ENCODE results near the gene SLC26A3. TPM values are rescaled to one million over a fixed set of nuclear protein-coding genes. Genes with fewer than 3 reads are reported as not detected.

The SLC26A3 gene
- total RNA-seq, 1 donor: not detected

DNA sequence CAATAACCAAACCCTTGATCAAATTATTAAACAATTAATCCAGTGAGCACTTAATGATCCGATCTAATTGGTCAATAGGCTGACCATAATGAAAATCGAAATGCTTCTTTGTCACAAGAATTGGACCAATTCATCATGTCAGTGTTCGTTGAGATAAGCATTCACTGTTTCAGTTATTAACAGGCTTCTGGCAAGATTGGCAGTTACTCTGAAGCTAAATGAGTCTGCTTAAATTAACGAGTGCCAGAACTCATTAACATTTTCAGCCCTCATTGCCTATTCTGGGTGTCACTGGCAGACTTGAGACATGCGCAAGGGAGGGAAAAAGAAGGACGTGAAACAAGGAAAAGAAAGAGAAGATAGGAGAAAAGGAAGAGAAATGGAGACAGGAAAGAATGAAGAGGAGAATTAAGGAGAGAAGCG, 30.7 kb upstream of the SLC26A3 start:
- Histone ChIP-seq H3K4me3 (ENCODE audit: low read length) (no peak overlapping the region), H3K27me3 (ENCODE audit: insufficient read depth, low read length) (no peaks in the 10 kb centered on the region), H3K9me3 (ENCODE audit: low read depth, low read length) (no peaks in the 10 kb centered on the region), H3K4me1 (ENCODE audit: insufficient read depth, low read length) (no peaks in the 10 kb centered on the region)

DNA sequence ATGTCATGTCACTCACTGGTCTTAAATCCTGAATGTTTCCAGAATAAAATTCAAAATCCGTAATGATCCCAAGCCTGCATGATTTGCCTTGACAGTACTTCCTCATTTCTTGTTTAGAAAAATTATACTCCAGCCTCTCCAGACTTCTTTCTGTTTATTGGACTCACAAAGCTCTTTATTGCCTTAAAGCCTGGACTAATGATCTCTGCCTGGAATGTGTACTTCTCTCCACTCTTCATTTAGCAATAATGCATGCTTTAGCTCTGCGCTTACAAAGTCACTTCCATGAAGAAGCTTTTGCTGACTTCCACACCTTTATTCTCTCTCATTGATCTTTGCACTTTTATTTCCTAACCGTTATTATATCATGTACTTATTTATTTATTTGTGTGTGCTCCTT, 27.4 kb upstream of the SLC26A3 start:
- H3K4me3 ChIP-seq (ENCODE audit: low read length): no peak overlapping the region
- no peaks in the 10 kb centered on the region for H3K4me1 ChIP-seq (ENCODE audit: insufficient read depth, low read length)
- H3K27me3 ChIP-seq (ENCODE audit: insufficient read depth, low read length): no peaks in the 10 kb centered on the region
- H3K9me3 ChIP-seq (ENCODE audit: low read depth, low read length): no peaks in the 10 kb centered on the region

DNA sequence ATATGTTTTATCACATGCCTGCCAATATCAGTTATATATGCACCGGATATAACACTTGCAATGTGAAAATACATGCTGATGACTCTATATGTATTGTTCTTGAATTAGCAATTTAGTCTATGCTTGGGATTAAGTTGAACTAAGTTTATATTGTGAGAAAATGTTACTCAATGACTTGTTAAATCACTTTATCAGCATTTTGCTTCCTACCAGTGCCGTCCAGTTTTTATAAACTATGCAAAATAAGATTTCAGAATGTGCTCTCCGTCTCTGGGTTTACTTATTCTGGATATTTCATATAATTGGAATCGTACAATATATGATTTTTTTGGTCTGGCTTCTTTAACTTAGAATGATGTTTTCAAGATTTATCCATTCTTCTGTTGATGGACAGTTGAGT, 25.5 kb upstream of the SLC26A3 start:
- Histone ChIP-seq H3K4me3 (ENCODE audit: low read length) (no peak overlapping the region), H3K4me1 (ENCODE audit: insufficient read depth, low read length) (no peaks in the 10 kb centered on the region), H3K27me3 (ENCODE audit: insufficient read depth, low read length) (no peaks in the 10 kb centered on the region), H3K9me3 (ENCODE audit: low read depth, low read length) (no peaks in the 10 kb centered on the region)

DNA sequence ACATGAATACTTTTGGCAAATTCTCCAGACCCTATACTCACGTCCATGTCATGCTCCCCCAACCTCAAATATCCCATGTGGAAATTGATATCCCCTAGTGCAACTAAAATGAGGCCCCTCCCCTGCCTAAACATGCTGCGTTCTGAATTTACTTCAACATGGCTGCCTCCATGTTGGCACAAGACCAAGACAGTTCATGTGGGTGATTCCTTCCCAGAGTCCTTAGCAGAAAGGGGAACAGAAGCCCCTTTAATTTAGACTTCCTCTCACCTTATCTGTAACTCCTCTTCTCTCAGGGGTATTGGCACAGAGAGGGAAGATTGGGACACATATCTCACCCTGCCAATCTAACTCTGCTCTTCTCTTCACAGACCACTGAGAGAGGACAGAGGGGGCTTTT, 24.5 kb upstream of the SLC26A3 start:
- Histone ChIP-seq H3K27me3 (ENCODE audit: insufficient read depth, low read length) (no peaks in the 10 kb centered on the region), H3K4me1 (ENCODE audit: insufficient read depth, low read length) (no peaks in the 10 kb centered on the region), H3K9me3 (ENCODE audit: low read depth, low read length) (no peaks in the 10 kb centered on the region), H3K4me3 (ENCODE audit: low read length) (no peak overlapping the region)

DNA sequence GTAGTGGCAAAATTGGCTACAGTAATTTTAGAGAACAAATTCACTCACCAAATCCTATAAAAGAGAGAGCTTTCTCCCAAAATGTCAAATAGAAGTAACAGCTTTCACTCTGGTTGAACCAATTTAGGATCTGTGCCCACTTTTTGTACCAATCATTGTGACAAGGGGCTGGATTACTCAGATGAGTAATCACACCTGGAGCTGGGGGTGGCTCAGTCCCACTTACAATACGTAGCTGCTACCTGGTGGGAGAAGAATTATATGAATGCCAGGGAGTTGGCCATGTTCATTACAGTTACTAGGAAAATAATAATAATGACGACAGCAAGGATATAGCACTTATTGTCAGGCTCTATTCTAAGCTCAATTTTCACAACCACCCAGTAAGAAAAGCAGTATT, 23.4 kb upstream of the SLC26A3 start:
- no peaks in the 10 kb centered on the region for H3K27me3 ChIP-seq (ENCODE audit: insufficient read depth, low read length)
- no peak overlapping the region for H3K4me3 ChIP-seq (ENCODE audit: low read length)
- no peaks in the 10 kb centered on the region for H3K4me1 ChIP-seq (ENCODE audit: insufficient read depth, low read length)
- no peaks in the 10 kb centered on the region for H3K9me3 ChIP-seq (ENCODE audit: low read depth, low read length)

DNA sequence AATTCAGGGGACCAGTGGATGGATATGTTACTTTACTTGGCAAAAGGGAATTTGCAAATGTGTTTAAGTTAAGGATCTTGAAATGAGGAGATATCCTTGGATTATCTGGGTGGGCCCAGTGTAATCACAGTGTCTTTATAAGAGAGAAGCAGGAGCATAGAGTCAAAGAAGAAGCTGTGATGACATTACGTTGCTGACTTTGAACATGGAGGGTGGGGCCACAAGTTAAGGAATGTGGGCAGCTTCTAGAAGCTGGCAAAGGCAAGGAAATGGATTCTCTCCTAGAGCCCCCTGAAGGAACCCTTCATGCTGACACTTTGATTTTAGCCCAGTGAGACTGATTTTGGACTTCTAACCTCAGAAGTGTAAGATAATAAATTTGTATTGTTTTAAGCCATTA, 21.8 kb upstream of the SLC26A3 start:
- no peaks in the 10 kb centered on the region for H3K9me3 ChIP-seq (ENCODE audit: low read depth, low read length)
- H3K27me3 ChIP-seq (ENCODE audit: insufficient read depth, low read length): no peaks in the 10 kb centered on the region
- H3K4me3 ChIP-seq (ENCODE audit: low read length): no peak overlapping the region
- no peaks in the 10 kb centered on the region for H3K4me1 ChIP-seq (ENCODE audit: insufficient read depth, low read length)

DNA sequence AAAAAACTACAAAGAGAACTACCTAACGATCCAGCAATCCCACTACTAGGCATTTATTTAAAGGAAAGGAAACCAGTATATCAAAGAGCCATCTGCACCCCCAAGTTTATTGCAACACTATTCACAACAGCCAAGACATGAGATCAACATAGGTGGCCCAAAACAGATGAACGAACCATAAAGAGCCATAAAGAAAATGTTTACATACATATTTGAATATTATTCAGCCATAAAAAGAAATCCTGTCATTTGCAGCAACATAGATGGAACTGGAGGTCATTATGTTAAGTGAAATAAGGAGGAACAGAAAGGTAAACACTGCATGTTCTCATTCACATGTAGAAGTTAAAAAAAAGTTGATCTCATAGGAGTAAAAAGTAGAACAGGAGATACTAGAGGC, 15.6 kb upstream of the SLC26A3 start:
- Histone ChIP-seq H3K9me3 (ENCODE audit: low read depth, low read length) (no peaks in the 10 kb centered on the region), H3K4me3 (ENCODE audit: low read length) (no peak overlapping the region), H3K27me3 (ENCODE audit: insufficient read depth, low read length) (no peaks in the 10 kb centered on the region), H3K4me1 (ENCODE audit: insufficient read depth, low read length) (no peaks in the 10 kb centered on the region)

DNA sequence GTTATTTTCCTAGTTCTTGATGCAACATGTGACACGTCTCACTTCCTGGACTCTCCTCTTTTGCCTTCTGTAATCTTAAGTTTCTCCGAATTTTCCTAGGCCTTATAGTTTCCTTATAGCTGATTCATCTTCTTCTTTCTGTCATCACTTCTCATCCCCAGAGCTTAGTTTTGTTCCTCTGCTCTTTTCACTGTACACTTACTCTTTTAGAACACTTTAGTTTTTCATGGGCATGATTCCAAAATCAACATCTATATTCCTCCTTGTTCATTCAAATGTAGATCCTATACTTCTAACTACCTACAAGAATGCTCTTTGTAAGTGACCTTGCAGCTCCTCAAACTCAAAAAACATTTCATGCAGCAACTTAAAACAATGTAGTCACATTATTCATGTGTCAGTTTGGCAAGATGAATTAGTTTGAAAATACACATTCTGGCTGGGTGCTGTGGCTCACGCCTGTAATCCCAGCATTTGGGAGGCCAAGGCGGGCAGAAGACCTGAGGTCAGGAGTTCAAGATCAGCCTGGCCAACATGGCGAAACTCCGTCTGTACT, 13.1 kb upstream of the SLC26A3 start:
- H3K4me1 ChIP-seq (ENCODE audit: insufficient read depth, low read length): no peaks in the 10 kb centered on the region
- no peak overlapping the region for H3K4me3 ChIP-seq (ENCODE audit: low read length)
- H3K27me3 ChIP-seq (ENCODE audit: insufficient read depth, low read length): no peaks in the 10 kb centered on the region
- H3K9me3 ChIP-seq (ENCODE audit: low read depth, low read length): no peaks in the 10 kb centered on the region

DNA sequence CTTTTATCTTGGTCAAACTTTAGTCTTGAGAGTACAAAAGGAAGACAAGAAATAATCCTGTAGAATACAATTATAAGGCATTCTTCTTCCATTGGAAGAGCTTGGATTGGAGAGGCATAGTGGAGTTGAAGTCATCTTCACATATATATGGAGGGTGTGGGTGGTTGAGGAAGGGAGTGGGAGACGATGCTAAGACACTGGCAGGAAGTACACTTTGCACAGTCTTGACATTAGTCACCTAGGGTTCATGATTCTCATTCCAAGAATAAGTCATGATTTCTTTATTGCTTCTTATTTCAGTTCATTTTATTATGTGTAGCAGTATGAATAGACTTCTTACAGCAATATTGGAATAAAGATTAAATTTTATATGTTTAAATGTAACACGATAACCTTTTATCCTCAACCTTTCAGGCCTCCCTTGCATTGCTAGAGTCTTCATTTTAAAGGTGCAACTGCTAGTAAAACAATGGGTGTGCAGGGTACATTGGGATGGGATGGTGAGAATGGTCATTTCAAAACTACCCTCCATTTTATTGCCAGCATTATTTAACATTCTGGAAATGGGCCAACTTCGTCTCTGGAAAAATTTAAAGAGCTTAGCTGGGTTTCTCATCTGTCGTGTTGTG, 12.3 kb upstream of the SLC26A3 start:
- Histone ChIP-seq H3K4me3 (ENCODE audit: low read length) (no peak overlapping the region), H3K27me3 (ENCODE audit: insufficient read depth, low read length) (no peaks in the 10 kb centered on the region), H3K4me1 (ENCODE audit: insufficient read depth, low read length) (no peaks in the 10 kb centered on the region), H3K9me3 (ENCODE audit: low read depth, low read length) (no peaks in the 10 kb centered on the region)

DNA sequence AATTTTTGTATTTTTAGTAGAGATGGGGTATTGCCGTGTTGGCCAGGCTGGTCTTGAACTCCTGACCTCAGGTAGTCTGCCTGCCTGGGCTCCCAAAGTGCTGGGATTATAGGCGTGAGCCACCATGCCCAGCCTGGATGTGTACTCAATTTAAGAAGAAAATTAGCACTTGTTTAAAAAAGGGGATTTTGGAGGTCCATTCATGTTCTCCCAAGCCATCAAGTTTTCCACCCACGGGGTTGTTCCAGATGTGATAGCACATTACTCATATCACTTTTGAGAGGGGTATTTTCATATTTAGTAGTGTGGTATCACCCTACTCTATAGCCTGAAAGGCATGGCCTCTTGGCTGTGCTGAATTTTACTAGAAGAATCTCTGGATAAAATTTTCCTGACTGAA, 10.5 kb upstream of the SLC26A3 start:
- no peaks in the 10 kb centered on the region for H3K4me1 ChIP-seq (ENCODE audit: insufficient read depth, low read length)
- H3K9me3 ChIP-seq (ENCODE audit: low read depth, low read length): no peaks in the 10 kb centered on the region
- H3K4me3 ChIP-seq (ENCODE audit: low read length): no peak overlapping the region
- H3K27me3 ChIP-seq (ENCODE audit: insufficient read depth, low read length): no peaks in the 10 kb centered on the region

DNA sequence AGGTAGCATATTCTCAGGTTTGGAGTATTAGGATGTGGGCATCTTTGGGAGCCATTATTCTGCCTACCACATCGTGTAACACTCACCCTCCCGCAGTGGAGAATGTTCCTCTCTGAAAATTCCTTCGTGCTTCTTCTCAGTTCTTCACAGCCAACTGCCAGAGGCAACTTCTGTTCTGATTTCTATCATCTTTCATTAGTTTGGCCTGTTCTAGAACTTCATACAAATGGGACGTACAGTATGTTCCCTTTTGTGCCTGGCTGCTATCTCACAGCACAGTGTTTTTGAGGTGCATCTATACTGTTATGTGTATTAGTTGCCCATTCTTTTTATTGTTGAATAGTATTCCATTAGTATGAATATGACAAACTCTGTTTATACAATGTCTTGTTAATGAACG, 8.9 kb upstream of the SLC26A3 start:
- no peaks in the 10 kb centered on the region for H3K4me1 ChIP-seq (ENCODE audit: insufficient read depth, low read length)
- no peaks in the 10 kb centered on the region for H3K27me3 ChIP-seq (ENCODE audit: insufficient read depth, low read length)
- no peak overlapping the region for H3K4me3 ChIP-seq (ENCODE audit: low read length)
- H3K9me3 ChIP-seq (ENCODE audit: low read depth, low read length): no peaks in the 10 kb centered on the region

DNA sequence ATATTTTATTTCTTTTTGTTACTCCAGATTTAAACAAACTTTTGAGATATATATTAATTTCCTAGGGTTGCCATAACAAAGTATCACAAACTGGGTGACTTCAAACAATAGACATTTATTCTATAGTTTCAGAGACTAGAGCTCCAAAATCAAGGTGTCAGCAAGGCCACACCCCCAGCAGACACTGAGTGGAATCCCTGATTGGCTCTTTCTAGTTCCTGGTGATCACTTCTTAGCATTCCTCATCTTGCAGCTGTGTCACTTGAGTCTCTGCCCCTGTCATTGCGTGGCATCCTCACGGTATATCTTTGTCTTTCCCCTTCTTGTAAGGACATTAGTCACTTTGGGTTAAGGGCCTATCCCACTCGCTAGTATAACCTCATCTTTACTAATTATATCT, 7.6 kb upstream of the SLC26A3 start:
- H3K4me3 ChIP-seq (ENCODE audit: low read length): no peak overlapping the region
- H3K9me3 ChIP-seq (ENCODE audit: low read depth, low read length): no peaks in the 10 kb centered on the region
- H3K27me3 ChIP-seq (ENCODE audit: insufficient read depth, low read length): no peaks in the 10 kb centered on the region
- H3K4me1 ChIP-seq (ENCODE audit: insufficient read depth, low read length): no peaks in the 10 kb centered on the region

DNA sequence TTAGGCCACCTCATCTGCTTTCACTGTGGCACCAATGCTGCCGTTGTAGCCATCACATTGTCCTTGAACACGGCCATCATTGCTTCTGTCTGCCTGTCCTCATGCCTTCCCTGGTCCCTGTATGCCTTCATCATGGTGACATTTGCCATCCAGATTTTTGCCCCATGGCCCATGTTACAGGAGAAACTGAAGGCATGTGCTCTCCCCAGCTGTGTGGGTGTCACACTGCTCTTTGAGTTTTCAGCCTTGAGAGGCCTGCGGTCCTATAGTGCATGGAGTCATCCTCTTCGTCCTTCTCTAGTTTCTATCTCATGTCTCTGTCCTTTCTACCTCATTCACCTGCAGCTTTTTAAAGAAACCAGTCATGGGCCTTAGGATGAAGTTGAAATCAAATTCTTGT, 6.2 kb upstream of the SLC26A3 start:
- H3K4me3 ChIP-seq (ENCODE audit: low read length): no peak overlapping the region
- no peaks in the 10 kb centered on the region for H3K4me1 ChIP-seq (ENCODE audit: insufficient read depth, low read length)
- H3K27me3 ChIP-seq (ENCODE audit: insufficient read depth, low read length): no peaks in the 10 kb centered on the region
- no peaks in the 10 kb centered on the region for H3K9me3 ChIP-seq (ENCODE audit: low read depth, low read length)

DNA sequence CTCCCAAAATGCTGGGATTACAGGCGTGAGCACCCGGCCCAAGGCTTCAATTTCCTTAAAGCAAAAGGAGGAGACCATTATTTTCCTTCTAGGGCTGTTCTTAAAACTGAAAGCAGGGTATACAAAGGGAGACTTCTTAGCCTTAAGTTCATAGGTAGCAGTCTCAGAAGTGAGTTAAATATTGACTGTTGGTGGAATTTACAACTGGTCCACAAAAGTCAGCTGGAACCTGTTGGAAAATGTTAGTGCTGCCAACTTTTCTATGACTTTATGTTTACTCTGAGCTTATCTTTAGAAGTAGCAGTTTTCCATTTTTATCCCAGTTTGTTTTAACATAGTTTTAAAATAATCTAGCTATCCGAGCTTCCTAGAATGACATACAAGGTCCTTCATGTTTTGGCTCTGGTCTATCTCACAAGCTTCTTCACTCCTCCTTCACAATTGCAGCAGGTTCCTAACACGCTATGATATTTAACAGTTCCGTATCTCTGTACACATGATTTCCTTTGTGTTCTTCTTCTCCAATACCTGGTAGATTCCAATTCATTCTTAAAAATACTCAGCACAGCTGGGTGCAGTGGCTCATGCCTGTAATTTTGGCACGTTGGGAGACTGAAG, 3.3 kb downstream of the SLC26A3 start:
- Histone ChIP-seq H3K4me3 (ENCODE audit: low read length) (no peak overlapping the region), H3K9me3 (ENCODE audit: low read depth, low read length) (no peaks in the 10 kb centered on the region), H3K4me1 (ENCODE audit: insufficient read depth, low read length) (no peaks in the 10 kb centered on the region), H3K27me3 (ENCODE audit: insufficient read depth, low read length) (no peaks in the 10 kb centered on the region)

DNA sequence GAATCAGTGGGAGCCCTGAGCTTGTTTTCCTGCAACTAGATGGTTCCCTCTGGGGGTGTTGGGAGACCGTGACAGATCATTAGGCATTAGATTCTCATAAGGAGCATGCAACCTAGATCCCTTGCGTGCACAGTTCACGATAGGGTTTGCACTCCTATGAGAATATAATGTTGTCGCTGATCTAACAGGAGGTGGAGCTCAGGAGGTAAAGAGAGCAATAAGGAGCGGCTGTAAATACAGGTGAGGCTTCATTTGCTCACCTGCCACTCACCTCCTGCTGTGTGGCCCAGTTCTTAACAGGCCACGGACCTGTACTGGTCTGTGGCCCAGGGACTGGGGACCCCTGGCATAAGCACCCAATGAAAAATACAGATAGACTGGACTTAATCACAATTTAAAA, 10.7 kb downstream of the SLC26A3 start:
- Histone ChIP-seq H3K4me1 (ENCODE audit: insufficient read depth, low read length) (no peaks in the 10 kb centered on the region), H3K27me3 (ENCODE audit: insufficient read depth, low read length) (peaks cover 6% of the 10 kb centered on the region), H3K4me3 (ENCODE audit: low read length) (no peak overlapping the region)

DNA sequence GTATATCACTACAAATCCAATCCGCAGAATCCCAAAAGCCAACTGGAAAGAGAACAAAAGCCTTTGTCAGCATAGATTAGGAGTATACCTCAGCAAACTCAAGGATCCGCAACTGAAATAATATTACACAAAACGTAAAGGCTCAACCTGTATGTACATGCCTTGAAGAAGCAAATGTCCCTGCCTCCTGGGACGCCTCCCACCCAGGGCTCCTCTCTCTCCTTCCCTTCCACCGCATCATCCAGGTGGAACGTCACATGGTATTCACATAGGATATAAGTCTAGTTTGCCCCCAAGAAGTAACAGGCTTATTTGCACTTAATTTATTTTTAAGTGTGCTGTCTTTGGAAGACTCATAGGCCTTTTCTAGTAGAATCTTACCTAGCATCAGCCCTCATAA, 13.4 kb downstream of the SLC26A3 start:
- Histone ChIP-seq H3K9me3 (ENCODE audit: low read depth, low read length) (no peaks in the 10 kb centered on the region), H3K27me3 (ENCODE audit: insufficient read depth, low read length) (peaks cover 6% of the 10 kb centered on the region), H3K4me1 (ENCODE audit: insufficient read depth, low read length) (no peaks in the 10 kb centered on the region), H3K4me3 (ENCODE audit: low read length) (no peak overlapping the region)

More for the DNA sequence above, 10.7 kb downstream of the SLC26A3 start:
- H3K9me3 ChIP-seq (ENCODE audit: low read depth, low read length): no peaks in the 10 kb centered on the region
